Measurements from ENCODE around the gene CRYGS.

GRCh38 chr3:186589856-186590579 is 45.8 kb upstream of the CRYGS start:
- TF ChIP-seq POLR2AphosphoS5 (IDR thresholded peaks at IDR 0.05; ENCODE audit: borderline replicate concordance, low read depth, low read length) (no peak), FOXP2 (optimal IDR thresholded peaks at IDR 0.05; ENCODE audit: control extremely low read depth, extremely low read length, insufficient read depth) (no peak)
